Endodermal cell (in vitro differentiated cells): ENCODE measurements around the gene SNX6. TPM values are rescaled to one million over a fixed set of nuclear protein-coding genes. Genes with fewer than 3 reads are reported as not detected.
"Not testable (repeated sequence)": the region's sequence is repeated elsewhere in the genome, so short reads cannot be mapped to it uniquely, and the experiment has no call there.

Source experiments
- DNase-seq: peaks from one replicate; pipeline ENCODE4 v3.0.0-alpha.2; 2017
- H3K27ac ChIP-seq: 2 replicates; pipeline ENCODE4 v1.5.1; 2013; ENCODE audit warnings: mild to moderate bottlenecking, low read depth, low read length, moderate library complexity
- H3K27me3 ChIP-seq: 2 replicates; pipeline ENCODE4 v1.6.1; 2013; ENCODE audit warnings: mild to moderate bottlenecking, low read length, moderate library complexity; ENCODE audit not compliant: insufficient read depth, control insufficient read depth, poor library complexity, severe bottlenecking
- H3K36me3 ChIP-seq: 2 replicates; pipeline ENCODE4 v1.7.0; 2013; ENCODE audit warnings: mild to moderate bottlenecking, low read length, moderate library complexity; ENCODE audit not compliant: control insufficient read depth, insufficient read depth
- H3K4me1 ChIP-seq: one replicate; pipeline ENCODE4 v1.7.0; 2013; ENCODE audit warnings: low read length; ENCODE audit not compliant: control insufficient read depth, insufficient read depth
- H3K4me3 ChIP-seq: 2 replicates; pipeline ENCODE4 v1.5.1; 2013; ENCODE audit warnings: mild to moderate bottlenecking, low read length, moderate library complexity
- H3K9ac ChIP-seq: 2 replicates; pipeline ENCODE4 v1.6.1; 2013; ENCODE audit warnings: mild to moderate bottlenecking, low read length, moderate library complexity; ENCODE audit not compliant: poor library complexity, severe bottlenecking; ENCODE audit errors: extremely low read depth
- H3K9me3 ChIP-seq: 2 replicates; pipeline ENCODE4 v1.6.1; 2013; ENCODE audit warnings: mild to moderate bottlenecking, low read length, moderate library complexity; ENCODE audit not compliant: control insufficient read depth
- H3K27ac Mint-ChIP-seq: 2 replicates; pipeline ENCODE4 v1.8.0; 2020; ENCODE audit warnings: mixed read lengths
- H3K27me3 Mint-ChIP-seq: 2 replicates; pipeline ENCODE4 v1.8.0; 2021; ENCODE audit warnings: mild to moderate bottlenecking, mixed read lengths; ENCODE audit not compliant: insufficient read depth
- H3K36me3 Mint-ChIP-seq: 2 replicates; pipeline ENCODE4 v1.8.0; 2020; ENCODE audit warnings: low read depth, mixed read lengths
- H3K4me1 Mint-ChIP-seq: 2 replicates; pipeline ENCODE4 v1.8.0; 2020; ENCODE audit warnings: mixed read lengths
- H3K4me3 Mint-ChIP-seq: 2 replicates; pipeline ENCODE4 v1.8.0; 2020; ENCODE audit warnings: mild to moderate bottlenecking, moderate library complexity, mixed read lengths
- H3K9me3 Mint-ChIP-seq: 2 replicates; pipeline ENCODE4 v1.8.0; 2020; ENCODE audit warnings: mild to moderate bottlenecking, mixed read lengths
- CTCF ChIP-seq: fragments of 200-600 bp; sonication (generic); conservative IDR thresholded peaks from 2 replicates; pipeline ENCODE4 v1.5.0; 2021; ENCODE audit warnings: antibody characterized with exemption, mild to moderate bottlenecking
- WGBS, 2 experiments: methylation state at CpG; one replicate each; pipeline versions ENCODE4 v1.1.5 to v1.1.7; 2013; ENCODE audit warnings: missing lambda C conversion rate in 2 of 2, mixed read lengths in 1 of 2; ENCODE audit not compliant: insufficient coverage in 1 of 2, insufficient read length in 1 of 2; 5-methylcytosine and 5-hydroxymethylcytosine counted together
- total RNA-seq, 2 donors: library from RNA; stranded (reverse); fragmentation: NEBNext Ultra II Directional in 1 of 2; extraction: Animal tissue kit (Norgen Biotek cat#: 25700) in 1 of 2; gene quantifications; 2 replicates in 1 of 2; 3 replicates in 1 of 2; pipeline ENCODE4 v1.2.1, GENCODE V29; 2021

Gene SNX6
- total RNA-seq, 2 donors from 2014 or later, result 69.6 to 73.2 TPM

- DNase-seq, result no peak
- no peaks in the 10 kb centered on the region for H3K4me1 Mint-ChIP-seq
- Histone ChIP-seq H3K4me1 (no peaks in the 10 kb centered on the region), H3K27ac (no peak overlapping the region), H3K36me3 (peaks cover 68% of the 10 kb centered on the region), H3K4me3 (no peak overlapping the region), H3K9ac (no peak overlapping the region), H3K27me3 (no peaks in the 10 kb centered on the region), H3K9me3 (no peaks in the 10 kb centered on the region)
- H3K9me3 Mint-ChIP-seq, result no peaks in the 10 kb centered on the region
- H3K4me3 Mint-ChIP-seq, result no peak overlapping the region
- 100% methylated on average over 2 of the region's 2 CpGs; no CpG with 5 or more reads in 1 of the 2 experiments for WGBS, 2 experiments
- H3K27ac Mint-ChIP-seq, result no peak overlapping the region
- TF ChIP-seq CTCF, result no peak
- H3K36me3 Mint-ChIP-seq, result peaks cover 61% of the 10 kb centered on the region
- H3K27me3 Mint-ChIP-seq, result no peaks in the 10 kb centered on the region
These were observed 107.5 kb downstream of the SNX6 start for GRCh38 chr14:34522496-34522895.

- H3K36me3 Mint-ChIP-seq, result peaks cover 67% of the 10 kb centered on the region
- H3K9me3 Mint-ChIP-seq, result not testable (repeated sequence)
These were observed 108.9 kb downstream of the SNX6 start for GRCh38 chr14:34521071-34521470.

GRCh38 chr14:34520304-34520970, 109.5 kb downstream of the SNX6 start:
- H3K9ac ChIP-seq, H3K4me1 Mint-ChIP-seq, H3K4me3 Mint-ChIP-seq, H3K4me3 ChIP-seq, H3K27me3 Mint-ChIP-seq, H3K27ac ChIP-seq, H3K4me1 ChIP-seq, H3K27me3 ChIP-seq, DNase-seq, H3K9me3 Mint-ChIP-seq, H3K9me3 ChIP-seq: not testable (repeated sequence)
- peaks cover 69% of the 10 kb centered on the region for H3K36me3 ChIP-seq
- Mint-ChIP-seq H3K27ac (peak overlapping the region; percentile 23), H3K36me3 (peaks cover 72% of the 10 kb centered on the region)
- 95 to 96% methylated on average over 6 to 7 of the region's 7 CpGs for WGBS, 2 experiments

More at GRCh38 chr14:34521071-34521470, 108.9 kb downstream of the SNX6 start:
- WGBS, 2 experiments, result 92 to 93% methylated on average over 5 to 6 of the region's 6 CpGs
- not testable (repeated sequence) for H3K4me1 Mint-ChIP-seq, H3K27me3 ChIP-seq, H3K4me3 Mint-ChIP-seq, H3K27me3 Mint-ChIP-seq, H3K9me3 ChIP-seq, H3K4me1 ChIP-seq, H3K4me3 ChIP-seq, H3K9ac ChIP-seq, H3K27ac Mint-ChIP-seq, DNase-seq, H3K27ac ChIP-seq
- peaks cover 66% of the 10 kb centered on the region for H3K36me3 ChIP-seq

Other genes starting within 250 kb of the SNX6 start
- gene SPTSSA, start 167.9 kb downstream of the SNX6 start, total RNA-seq, result 10 to 100 TPM; 28.5 to 37.8 TPM
- gene EAPP, start 90.4 kb downstream of the SNX6 start, total RNA-seq, result 10 to 100 TPM; 34.7 to 38.6 TPM
- 10 to 100 TPM; 13.7 to 16.5 TPM for gene CFL2, start 84.4 kb upstream of the SNX6 start, total RNA-seq
- 10 to 100 TPM; 22.3 to 23.3 TPM for gene BAZ1A, start 245.2 kb upstream of the SNX6 start, total RNA-seq